SK-N-SH (cell line): ENCODE results near the gene HOXC11. TPM values are rescaled to one million over a fixed set of nuclear protein-coding genes. Genes with fewer than 3 reads are reported as not detected.

Experiments used
- CTCF ChIA-PET: fragments of 300-600, 350-600 bp; formaldehyde crosslinking; extraction: SDS; loops from one replicate; lab custom pipeline; 2021; lab: Yijun Ruan, JAX
- POLR2A ChIA-PET: fragments of 350-600 bp; sonication (Branson Sonifier 250); formaldehyde crosslinking; extraction: SDS; loops from one replicate; lab custom pipeline; 2020; ENCODE audit warnings: antibody characterized with exemption, inconsistent platforms; lab: Yijun Ruan, JAX
- DNase-seq: peaks from one replicate; pipeline ENCODE4 v3.0.0; 2012
- H2AFZ ChIP-seq: fragments of 200-600 bp; sonication (generic); 2 replicates; pipeline ENCODE4 v1.8.1; 2016; ENCODE audit warnings: antibody characterized with exemption, mild to moderate bottlenecking, low read depth
- H3F3A ChIP-seq: fragments of 200-600 bp; sonication (generic); replicated peaks from 2 replicates; pipeline ENCODE3; 2016; ENCODE audit warnings: antibody characterized with exemption, mild to moderate bottlenecking; ENCODE audit not compliant: insufficient read depth
- H3K27ac ChIP-seq, 2 experiments: fragments of 200-500 bp in 1 of 2; fragments of 200-600 bp in 1 of 2; sonication (Bioruptor generic) in 1 of 2; sonication (generic), shearing (Covaris generic) in 1 of 2; 2 replicates each; pipeline versions ENCODE4 v1.5.1 to v1.6.1; 2014 to 2016; ENCODE audit warnings: low read depth in 2 of 2, inconsistent platforms in 1 of 2, low read length in 1 of 2, mild to moderate bottlenecking in 1 of 2, mixed read lengths in 1 of 2
- H3K27me3 ChIP-seq: fragments of 200-600 bp; sonication (generic), shearing (Covaris generic); 2 replicates; pipeline ENCODE4 v1.6.1; 2016; ENCODE audit warnings: mixed run types; ENCODE audit not compliant: insufficient read depth
- H3K36me3 ChIP-seq, 2 experiments: fragments of 200-500 bp in 1 of 2; fragments of 200-600 bp in 1 of 2; sonication (Bioruptor generic) in 1 of 2; sonication (generic) in 1 of 2; replicated peaks in 1 of 2; 2 replicates each; pipeline versions ENCODE3 to v1.5.1; 2014 to 2016; ENCODE audit warnings: low read length in 1 of 2, mild to moderate bottlenecking in 1 of 2; ENCODE audit not compliant: insufficient read depth in 2 of 2, control insufficient read depth in 1 of 2
- H3K4me1 ChIP-seq, 2 experiments: fragments of 200-500 bp in 1 of 2; fragments of 200-600 bp in 1 of 2; sonication (Bioruptor generic) in 1 of 2; sonication (generic), shearing (Covaris generic) in 1 of 2; 2 replicates each; pipeline versions ENCODE4 v1.5.1 to v1.6.1; 2014 to 2016; ENCODE audit warnings: low read depth in 1 of 2, low read length in 1 of 2, mixed run types in 1 of 2; ENCODE audit not compliant: insufficient read depth in 2 of 2, control insufficient read depth in 1 of 2
- H3K4me2 ChIP-seq: fragments of 200-600 bp; sonication (generic), shearing (Covaris generic); 2 replicates; pipeline ENCODE4 v1.6.1; 2017; ENCODE audit warnings: mixed run types
- H3K4me3 ChIP-seq, 2 experiments: fragments of 200-500 bp in 1 of 2; fragments of 200-600 bp in 1 of 2; sonication (Bioruptor generic) in 1 of 2; sonication (generic), shearing (Covaris generic) in 1 of 2; 2 replicates each; pipeline versions ENCODE4 v1.5.1 to v1.8.1; 2014 to 2016; ENCODE audit warnings: low read depth in 2 of 2, inconsistent platforms in 1 of 2, low read length in 1 of 2, mild to moderate bottlenecking in 1 of 2, mixed read lengths in 1 of 2, moderate library complexity in 1 of 2
- H3K79me2 ChIP-seq: fragments of 200-600 bp; sonication (generic); 2 replicates; pipeline ENCODE4 v1.8.1; 2017; ENCODE audit warnings: mild to moderate bottlenecking; ENCODE audit not compliant: insufficient read depth
- H3K9ac ChIP-seq: fragments of 200-600 bp; sonication (generic); 2 replicates; pipeline ENCODE4 v1.6.1; 2017; ENCODE audit warnings: mixed run types
- H3K9me2 ChIP-seq: fragments of 200-600 bp; sonication (generic); 2 replicates; pipeline ENCODE4 v1.6.1; 2017; ENCODE audit warnings: mixed run types
- H3K9me3 ChIP-seq: fragments of 200-600 bp; sonication (generic); 2 replicates; pipeline ENCODE4 v1.6.1; 2017; ENCODE audit warnings: mixed run types, mild to moderate bottlenecking, moderate library complexity
- H4K20me1 ChIP-seq: fragments of 200-600 bp; sonication (generic); 2 replicates; pipeline ENCODE4 v1.6.1; 2017; ENCODE audit warnings: mild to moderate bottlenecking, mixed run types; ENCODE audit not compliant: insufficient read depth
- EZH2phosphoT487 ChIP-seq: fragments of 200-600 bp; sonication (generic); IDR thresholded peaks from 2 replicates; pipeline ENCODE4 v1.6.1; 2017; ENCODE audit warnings: low read depth, mixed run types, mild to moderate bottlenecking, antibody characterized with exemption, moderate library complexity, borderline replicate concordance
- FOXJ3 ChIP-seq: sonication (generic); formaldehyde crosslinking; IDR thresholded peaks from 2 replicates; pipeline ENCODE4 v1.5.1; 2020; ENCODE audit warnings: mild to moderate bottlenecking, missing genetic modification reagents
- FOXM1 ChIP-seq: IDR thresholded peaks from 2 replicates; pipeline ENCODE4 v1.4.0; 2012; ENCODE audit warnings: low read depth, mild to moderate bottlenecking
- GABPA ChIP-seq: IDR thresholded peaks from 2 replicates; pipeline ENCODE4 v1.4.0; 2012; ENCODE audit warnings: low read depth, mild to moderate bottlenecking
- JUND ChIP-seq: IDR thresholded peaks from 2 replicates; pipeline ENCODE4 v1.4.0; 2012
- MAX ChIP-seq: IDR thresholded peaks from 2 replicates; pipeline ENCODE4 v1.4.0; 2012; ENCODE audit warnings: low read depth
- MEF2A ChIP-seq: IDR thresholded peaks from 2 replicates; pipeline ENCODE4 v1.4.0; 2012; ENCODE audit warnings: low read depth, borderline replicate concordance
- NFIC ChIP-seq: IDR thresholded peaks from 2 replicates; pipeline ENCODE4 v1.4.0; 2012; ENCODE audit warnings: borderline replicate concordance
- NRF1 ChIP-seq: IDR thresholded peaks from 2 replicates; pipeline ENCODE4 v1.6.1; 2012; ENCODE audit warnings: low read depth, mild to moderate bottlenecking, low read length
- PBX3 ChIP-seq: IDR thresholded peaks from 2 replicates; pipeline ENCODE4; 2012
- RAD21 ChIP-seq: IDR thresholded peaks from 2 replicates; pipeline ENCODE4 v1.6.1; 2012; ENCODE audit warnings: mild to moderate bottlenecking, low read length
- RCOR1 ChIP-seq: fragments of 150-350 bp; IDR thresholded peaks from 2 replicates; pipeline ENCODE4 v1.6.1; 2017; ENCODE audit warnings: antibody characterized with exemption, low read length
- REST ChIP-seq: IDR thresholded peaks from 2 replicates; pipeline ENCODE4 v1.6.1; 2012; ENCODE audit warnings: mild to moderate bottlenecking, low read depth, low read length, moderate library complexity
- RFX5 ChIP-seq: IDR thresholded peaks from 2 replicates; pipeline ENCODE4 v1.6.1; 2012; ENCODE audit warnings: mild to moderate bottlenecking, improper control_type of control experiment, low read length
- SIN3A ChIP-seq: IDR thresholded peaks from 2 replicates; pipeline ENCODE4 v1.6.1; 2012; ENCODE audit warnings: low read depth, mild to moderate bottlenecking, low read length, moderate library complexity, borderline replicate concordance
- SMC3 ChIP-seq: IDR thresholded peaks from 2 replicates; pipeline ENCODE4 v1.6.1; 2012; ENCODE audit warnings: low read depth, low read length, improper control_type of control experiment
- TEAD4 ChIP-seq: IDR thresholded peaks from 2 replicates; pipeline ENCODE4 v1.4.0; 2012; ENCODE audit warnings: mild to moderate bottlenecking, borderline replicate concordance; ENCODE audit not compliant: insufficient read depth
- USF1 ChIP-seq: IDR thresholded peaks from 2 replicates; pipeline ENCODE4 v1.4.0; 2012; ENCODE audit warnings: low read depth, borderline replicate concordance
- ZBTB33 ChIP-seq: IDR thresholded peaks from 2 replicates; pipeline ENCODE4 v1.4.0; 2012; ENCODE audit warnings: low read depth, borderline replicate concordance
- WGBS: methylation state at CpG from one replicate; pipeline ENCODE4 v1.1.6; 2017; ENCODE audit warnings: low lambda C conversion rate; 5-methylcytosine and 5-hydroxymethylcytosine counted together
- polyA plus RNA-seq, 3 experiments: library from polyadenylated mRNA; depleted of rRNA; stranded (reverse); fragments of >200 nt; gene quantifications; 2 replicates each; pipeline ENCODE4 v1.2.3, GENCODE V29; 2012

Gene HOXC11
- polyA plus RNA-seq, 1 of the 3 experiments (the other 2 are of a cell fraction) = not detected

GRCh38 chr12:53964315-53964713 is 8.6 kb upstream of the HOXC11 start:
- H3K27ac ChIP-seq = no peak overlapping the region
- no peak overlapping the region for H3K4me3 ChIP-seq
- H2AFZ ChIP-seq = no peak overlapping the region
- 0 out of 2 replicates have a peak overlapping the region, but pooled peaks have one; percentile 20 for H3K4me2 ChIP-seq
- peaks cover 12% of the 10 kb centered on the region; the same call in 1 of the 2 replicates for H4K20me1 ChIP-seq
- no peaks in the 10 kb centered on the region; a peak in 1 of 4 replicates for H3K4me1 ChIP-seq
- no peak for DNase-seq
- peaks cover 100% of the 10 kb centered on the region for H3K27me3 ChIP-seq
- no peaks in the 10 kb centered on the region for H3F3A ChIP-seq
- no peaks in the 10 kb centered on the region for H3K79me2 ChIP-seq
- H3K36me3 ChIP-seq = no peaks in the 10 kb centered on the region
- no peaks in the 10 kb centered on the region for H3K9me3 ChIP-seq
- TF ChIP-seq MAX (no peak), PBX3 (no peak), SMC3 (no peak), RFX5 (no peak), USF1 (no peak), RAD21 (no peak), GABPA (no peak), NFIC (no peak), NRF1 (no peak), ZBTB33 (no peak), JUND (no peak), RCOR1 (no peak), FOXM1 (no peak), REST (no peak), SIN3A (no peak), MEF2A (no peak), EZH2phosphoT487 (no peak), TEAD4 (no peak), FOXJ3 (CRISPR knock-in tag) (no peak)
- WGBS = 13% methylated on average over 2 of the region's 2 CpGs
- H3K9me2 ChIP-seq = no peaks in the 10 kb centered on the region
- H3K9ac ChIP-seq = no peak overlapping the region
- POLR2A ChIA-PET = no interaction called here
- CTCF ChIA-PET = interaction anchor here (0.6 to 2.7 kb wide), 4 partner anchors 12 to 207 kb away, joined by 3 to 7 read pairs (median 4); no protein-coding TSS in a partner anchor
